Right lobe of liver (tissue), 6 donors: ENCODE data around the gene TUBA1C. TPM values are rescaled to one million over a fixed set of nuclear protein-coding genes. Genes with fewer than 3 reads are reported as not detected.

Source experiments
- ATAC-seq, 4 donors: fragments of 200-7000 bp; cut with Tn5 transposase; one replicate each; pipeline ENCODE4 v1.9.1; 2020; ENCODE audit warnings: mild to moderate bottlenecking in 4 of 4, moderate library complexity in 4 of 4
- DNase-seq, 3 donors: peaks; one replicate each; pipeline ENCODE4 v3.0.0-alpha.2; 2020
- H3K27ac ChIP-seq, 3 donors: fragments of 200-600 bp; one replicate each; pipeline ENCODE4 v1.8.0; 2022
- H3K27me3 ChIP-seq, 2 donors: fragments of 200-600 bp; one replicate each; pipeline ENCODE4 v1.8.0; 2022
- H3K36me3 ChIP-seq, 4 donors: fragments of 200-600 bp; sonication (generic) in 1 of 4; one replicate each; pipeline versions ENCODE4 v1.5.1 to v1.8.0; 2017 to 2022; ENCODE audit warnings: control low read depth in 1 of 4
- H3K4me1 ChIP-seq, 4 donors: fragments of 200-600 bp; sonication (generic) in 1 of 4; one replicate each; pipeline versions ENCODE4 v1.5.1 to v1.8.0; 2017 to 2022; ENCODE audit warnings: control low read depth in 1 of 4
- H3K4me3 ChIP-seq, 3 donors: fragments of 200-600 bp; one replicate each; pipeline ENCODE4 v1.8.0; 2022
- H3K9me3 ChIP-seq, 4 donors: fragments of 200-600 bp; sonication (generic) in 1 of 4; one replicate each; pipeline versions ENCODE4 v1.5.1 to v1.8.0; 2017 to 2022; ENCODE audit warnings: control low read depth in 1 of 4
- POLR2A ChIP-seq: fragments of 450-650 bp; IDR thresholded peaks from one replicate; pipeline ENCODE4 v1.6.1; 2017; ENCODE audit warnings: antibody characterized with exemption, mild to moderate bottlenecking
- WGBS: methylation state at CpG from one replicate; pipeline ENCODE4 v1.1.6; 2018; ENCODE audit warnings: low coverage, low lambda C conversion rate; ENCODE audit not compliant: insufficient coverage; ENCODE audit errors: missing lambda C conversion rate; 5-methylcytosine and 5-hydroxymethylcytosine counted together
- intact Hi-C, 2 donors: fragments of 100-400 bp; cut with DNase I; formaldehyde crosslinking; loops; one replicate each; pipeline versions ENCODE4 v1.11.2 to v1.14.1; 2022
- total RNA-seq, 6 experiments: library from RNA; depleted of rRNA in 2 of 6; stranded (reverse); fragments of >200 nt in 2 of 6; fragmentation: NEBNext Ultra II Directional in 3 of 6; extraction: Animal tissue kit (Norgen Biotek cat#: 25700) in 3 of 6; gene quantifications; one replicate each; pipeline versions ENCODE4 v1.1.0 to v1.2.4, GENCODE V29; 2016 to 2023
- TF ChIP-seq, protein P1 (sequence below), 4 donors: fragments of 200-600 bp in 3 of 4; fragments of 450-650 bp in 1 of 4; IDR thresholded peaks; one replicate each; pipeline versions ENCODE4 v1.5.1 to v1.8.0; 2016 to 2022; ENCODE audit warnings: antibody characterized with exemption in 4 of 4, mild to moderate bottlenecking in 2 of 4
- donor health status: DM: no; HTN: yes; CAD: no.
- donor health status: DM: no; HTN: no; CAD: no.
- donor health status: DM: no; HTN: no; CAD: no.
- donor health status: DM: no; HTN: yes; CAD: no.
- donor health status: DM: no; HTN: yes; CAD: no.

The TUBA1C gene
- total RNA-seq, 6 experiments from 2014 or later: 40.6 to 224 (median 68.7) TPM

DNA sequence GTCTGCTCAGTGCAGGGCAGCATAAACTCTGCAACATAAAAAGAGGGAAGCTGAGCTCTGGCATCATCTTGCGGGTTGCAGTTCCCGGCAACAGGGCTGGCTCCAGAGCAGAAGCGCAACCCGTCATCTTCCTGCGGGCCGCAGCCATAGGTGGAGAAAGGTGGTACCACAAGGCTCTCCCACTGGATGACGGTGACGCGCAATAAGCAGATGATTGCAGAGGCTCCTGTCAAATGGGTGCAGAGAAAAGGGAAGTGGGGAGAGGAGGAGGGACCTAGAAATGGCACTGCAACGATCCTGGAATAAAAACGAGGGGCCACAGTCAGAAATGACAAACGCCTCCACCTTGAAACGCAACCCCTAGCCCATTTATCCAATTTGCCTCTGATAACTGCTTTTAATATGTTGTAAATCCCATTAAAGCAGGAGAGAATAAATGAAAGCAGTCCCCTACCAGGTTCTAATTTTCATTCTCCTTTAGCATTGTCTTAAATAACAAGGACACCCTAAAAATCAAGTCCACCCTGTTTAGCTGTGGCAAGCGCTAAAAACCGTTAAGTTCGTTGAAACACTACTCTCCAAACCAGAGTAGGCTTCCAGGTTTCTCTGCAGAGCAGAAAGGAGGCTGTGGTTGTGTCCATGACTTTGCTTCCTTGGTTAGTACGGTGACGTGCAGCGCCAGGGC, 30.9 kb upstream of the TUBA1C start:
- WGBS: 46% methylated on average over 11 of the region's 19 CpGs
- DNase-seq: peak; percentile 65 to 83 (median 70)
- intact Hi-C loops: no loop called here
- TF ChIP-seq, protein P1, sequence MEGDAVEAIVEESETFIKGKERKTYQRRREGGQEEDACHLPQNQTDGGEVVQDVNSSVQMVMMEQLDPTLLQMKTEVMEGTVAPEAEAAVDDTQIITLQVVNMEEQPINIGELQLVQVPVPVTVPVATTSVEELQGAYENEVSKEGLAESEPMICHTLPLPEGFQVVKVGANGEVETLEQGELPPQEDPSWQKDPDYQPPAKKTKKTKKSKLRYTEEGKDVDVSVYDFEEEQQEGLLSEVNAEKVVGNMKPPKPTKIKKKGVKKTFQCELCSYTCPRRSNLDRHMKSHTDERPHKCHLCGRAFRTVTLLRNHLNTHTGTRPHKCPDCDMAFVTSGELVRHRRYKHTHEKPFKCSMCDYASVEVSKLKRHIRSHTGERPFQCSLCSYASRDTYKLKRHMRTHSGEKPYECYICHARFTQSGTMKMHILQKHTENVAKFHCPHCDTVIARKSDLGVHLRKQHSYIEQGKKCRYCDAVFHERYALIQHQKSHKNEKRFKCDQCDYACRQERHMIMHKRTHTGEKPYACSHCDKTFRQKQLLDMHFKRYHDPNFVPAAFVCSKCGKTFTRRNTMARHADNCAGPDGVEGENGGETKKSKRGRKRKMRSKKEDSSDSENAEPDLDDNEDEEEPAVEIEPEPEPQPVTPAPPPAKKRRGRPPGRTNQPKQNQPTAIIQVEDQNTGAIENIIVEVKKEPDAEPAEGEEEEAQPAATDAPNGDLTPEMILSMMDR (IDR thresholded peaks at IDR 0.05): no peak
- peak; percentile 32 for TF ChIP-seq POLR2A
- H3K27me3 ChIP-seq: no peaks in the 10 kb centered on the region
- no peaks in the 10 kb centered on the region for H3K36me3 ChIP-seq
- peak overlapping the region in 2 of 3 donors; percentile 29 to 60 for H3K4me3 ChIP-seq
- peak; percentile 22 to 50 (median 33) for ATAC-seq
- H3K9me3 ChIP-seq: no peaks in the 10 kb centered on the region
- peak overlapping the region; percentile 89 to 95 (median 92) for H3K27ac ChIP-seq
- no peaks in the 10 kb centered on the region for H3K4me1 ChIP-seq

DNA sequence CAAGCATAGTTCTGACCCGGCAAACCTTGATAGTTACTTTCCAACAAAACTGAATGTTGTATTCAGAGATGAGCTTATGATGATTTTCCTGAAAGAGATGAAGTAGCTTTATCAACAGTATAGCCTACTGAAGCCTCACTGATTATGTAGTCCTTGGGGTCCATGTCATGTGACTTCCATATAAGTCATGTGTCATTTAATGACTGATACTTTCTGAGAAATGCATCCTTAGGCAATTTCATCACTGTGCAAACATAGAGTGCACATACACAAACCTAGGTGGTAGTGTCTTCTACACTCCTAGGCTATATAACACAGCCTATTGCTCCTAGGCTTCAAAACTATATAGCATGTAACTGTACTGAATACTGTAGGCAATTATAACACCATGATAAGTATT, 28.5 kb upstream of the TUBA1C start:
- H3K9me3 ChIP-seq: no peaks in the 10 kb centered on the region
- H3K36me3 ChIP-seq: no peaks in the 10 kb centered on the region
- DNase-seq: no peak
- no peaks in the 10 kb centered on the region for H3K27me3 ChIP-seq
- H3K27ac ChIP-seq: no peak overlapping the region
- H3K4me3 ChIP-seq: no peak overlapping the region
- intact Hi-C loops: no loop called here
- no peak for TF ChIP-seq POLR2A
- TF ChIP-seq, protein P1 (IDR thresholded peaks at IDR 0.05): no peak
- ATAC-seq: no peak
- no CpG with 5 or more reads among the region's 1 CpG for WGBS
- H3K4me1 ChIP-seq: no peaks in the 10 kb centered on the region

DNA sequence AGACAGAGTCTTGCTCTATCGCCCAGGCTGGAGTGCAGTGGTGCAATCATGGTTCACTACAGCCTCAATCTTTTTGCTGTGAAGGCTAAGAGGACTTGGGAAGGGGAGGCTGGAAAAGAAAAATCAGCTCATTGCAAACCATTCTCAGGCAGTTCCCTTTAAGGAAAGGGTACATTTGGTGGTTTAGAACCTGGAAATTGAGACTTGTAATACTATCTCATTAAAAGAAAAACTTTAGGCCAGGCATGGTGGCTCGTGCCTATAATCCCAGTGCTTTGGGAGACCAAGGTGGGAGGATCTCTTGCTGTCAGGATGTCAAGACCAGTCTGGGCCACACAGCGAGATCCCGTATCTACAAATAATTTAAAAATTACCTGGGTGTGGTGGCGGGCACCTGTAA, 21.3 kb upstream of the TUBA1C start:
- H3K36me3 ChIP-seq: no peaks in the 10 kb centered on the region
- ATAC-seq: no peak
- DNase-seq: no peak
- no peaks in the 10 kb centered on the region for H3K4me1 ChIP-seq
- WGBS: 93% methylated on average over 5 of the region's 5 CpGs
- no peaks in the 10 kb centered on the region for H3K9me3 ChIP-seq
- intact Hi-C loops: no loop called here
- H3K4me3 ChIP-seq: no peak overlapping the region
- H3K27ac ChIP-seq: no peak overlapping the region
- H3K27me3 ChIP-seq: no peaks in the 10 kb centered on the region
- no peak for TF ChIP-seq POLR2A
- TF ChIP-seq, protein P1 (IDR thresholded peaks at IDR 0.05): no peak

DNA sequence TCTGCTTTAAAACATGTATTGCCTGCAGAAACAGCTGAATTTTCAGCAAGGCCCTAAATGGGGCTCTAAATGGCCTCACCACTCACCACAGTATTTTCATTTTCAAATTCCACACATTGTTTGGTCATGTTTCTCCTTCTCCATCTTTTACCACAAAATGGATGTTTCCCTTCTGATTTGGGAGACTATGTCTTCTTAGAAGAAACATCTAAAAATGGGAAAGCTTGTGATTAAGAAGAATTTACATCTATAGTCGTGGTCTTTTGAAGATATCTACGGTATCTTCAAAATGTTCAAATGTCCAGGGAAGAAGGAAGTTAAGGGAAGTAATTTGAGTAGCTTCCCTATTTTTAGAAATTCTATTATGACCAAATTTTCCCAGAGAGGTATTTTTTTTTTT, 20.7 kb upstream of the TUBA1C start:
- Histone ChIP-seq H3K27me3 (no peaks in the 10 kb centered on the region), H3K4me3 (no peak overlapping the region), H3K36me3 (no peaks in the 10 kb centered on the region), H3K27ac (no peak overlapping the region), H3K4me1 (no peaks in the 10 kb centered on the region), H3K9me3 (no peaks in the 10 kb centered on the region)
- intact Hi-C loops: no loop called here
- WGBS: 63% methylated on average over 2 of the region's 2 CpGs
- DNase-seq: no peak
- no peak for ATAC-seq
- TF ChIP-seq, protein P1 (IDR thresholded peaks at IDR 0.05): no peak
- no peak for TF ChIP-seq POLR2A
